LNCAP (cell line): ENCODE measurements around the gene PDE4D.

Source experiments
- CTCF ChIP-seq: fragments of 450-650 bp; IDR thresholded peaks from 2 replicates; pipeline ENCODE4 v1.5.1; 2017; ENCODE audit warnings: mild to moderate bottlenecking

Gene PDE4D

DNA sequence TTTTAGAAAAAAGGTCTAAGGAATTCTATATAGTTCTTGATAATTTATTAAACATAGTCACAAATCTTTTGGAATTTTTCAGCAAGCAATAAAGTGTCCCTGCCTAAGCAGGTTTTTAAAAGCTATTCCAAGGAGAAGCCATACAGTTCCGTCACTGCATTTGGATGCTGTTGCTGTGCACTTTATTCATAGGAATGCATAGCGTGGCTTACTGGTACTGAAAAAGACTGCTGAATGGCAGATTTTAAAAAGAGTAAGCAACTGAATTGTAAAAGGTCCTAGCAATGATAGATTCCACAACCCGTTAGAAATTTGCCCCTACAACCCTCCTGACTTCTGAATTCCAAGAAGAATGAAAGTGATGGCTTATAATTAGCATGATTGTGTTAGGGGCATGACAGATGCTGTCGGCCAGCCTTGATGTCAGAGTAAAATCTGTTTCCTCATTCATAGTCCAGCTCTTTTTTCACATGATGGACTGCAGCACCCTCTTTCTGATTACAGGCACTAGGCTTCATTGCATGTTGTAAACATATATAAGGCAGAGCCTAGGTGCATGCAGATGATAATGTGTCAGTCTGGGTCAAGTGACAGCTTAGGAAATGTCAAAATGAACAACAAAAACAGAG, 227.0 kb downstream of the PDE4D start:
- no peak for TF ChIP-seq CTCF

DNA sequence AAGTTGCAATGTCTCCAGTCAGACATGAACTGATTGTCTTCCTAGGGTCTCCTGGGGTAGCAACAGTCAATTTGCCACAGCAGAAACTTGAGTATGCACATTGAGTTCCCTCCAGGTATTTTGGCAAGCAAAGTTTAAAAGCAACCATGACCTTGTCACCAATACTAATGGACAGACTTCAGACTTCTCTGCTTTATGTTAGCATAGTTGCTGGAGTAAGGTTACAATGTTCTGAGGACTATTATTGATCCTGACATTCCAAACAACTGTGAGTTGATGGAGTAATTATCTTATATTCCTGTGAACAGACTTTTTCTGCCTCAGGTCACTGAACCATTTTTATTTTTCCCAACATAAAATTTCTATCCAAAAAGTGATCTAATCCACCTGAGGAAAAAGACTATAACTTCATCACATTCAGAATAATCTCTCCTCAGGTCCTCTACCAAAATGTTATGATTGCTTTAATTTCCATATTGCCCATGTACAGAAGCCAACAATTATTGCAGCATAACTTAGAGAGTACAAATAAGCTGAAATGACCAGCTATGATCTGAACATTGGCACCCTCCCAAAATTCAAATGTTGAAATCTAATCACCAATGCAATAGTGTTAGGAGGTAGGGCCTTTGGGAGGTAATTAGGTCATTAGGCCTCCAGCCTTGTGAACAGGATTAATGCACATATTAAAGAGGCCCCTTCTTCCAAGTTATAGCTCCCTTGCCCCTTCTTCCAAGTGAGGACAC, 228.3 kb downstream of the PDE4D start:
- TF ChIP-seq CTCF = no peak

GRCh38 chr5:59661954-59662615, 231.4 kb downstream of the PDE4D start:
- TF ChIP-seq CTCF = no peak

DNA sequence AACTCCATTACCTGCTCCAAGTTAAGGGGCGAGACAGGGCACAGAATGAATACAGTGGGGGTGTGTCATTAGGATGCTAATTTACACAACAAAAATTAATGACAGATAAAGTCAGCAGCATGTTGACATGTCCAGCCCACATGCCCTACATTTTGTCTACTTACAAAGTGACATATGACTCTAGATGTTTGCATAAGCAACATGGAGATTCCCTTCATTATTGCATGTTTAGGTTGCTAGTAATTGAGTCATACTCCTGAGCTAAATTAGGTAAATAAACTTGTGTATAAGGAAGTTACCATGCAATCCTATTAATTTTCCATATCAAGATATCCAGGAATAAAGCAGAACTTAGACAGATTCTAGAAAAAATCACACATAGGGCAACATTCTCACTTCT, 232.2 kb downstream of the PDE4D start:
- no peak for TF ChIP-seq CTCF

- peak; percentile 49 for TF ChIP-seq CTCF
Measured at GRCh38 chr5:59660737-59661136, 232.8 kb downstream of the PDE4D start.

DNA sequence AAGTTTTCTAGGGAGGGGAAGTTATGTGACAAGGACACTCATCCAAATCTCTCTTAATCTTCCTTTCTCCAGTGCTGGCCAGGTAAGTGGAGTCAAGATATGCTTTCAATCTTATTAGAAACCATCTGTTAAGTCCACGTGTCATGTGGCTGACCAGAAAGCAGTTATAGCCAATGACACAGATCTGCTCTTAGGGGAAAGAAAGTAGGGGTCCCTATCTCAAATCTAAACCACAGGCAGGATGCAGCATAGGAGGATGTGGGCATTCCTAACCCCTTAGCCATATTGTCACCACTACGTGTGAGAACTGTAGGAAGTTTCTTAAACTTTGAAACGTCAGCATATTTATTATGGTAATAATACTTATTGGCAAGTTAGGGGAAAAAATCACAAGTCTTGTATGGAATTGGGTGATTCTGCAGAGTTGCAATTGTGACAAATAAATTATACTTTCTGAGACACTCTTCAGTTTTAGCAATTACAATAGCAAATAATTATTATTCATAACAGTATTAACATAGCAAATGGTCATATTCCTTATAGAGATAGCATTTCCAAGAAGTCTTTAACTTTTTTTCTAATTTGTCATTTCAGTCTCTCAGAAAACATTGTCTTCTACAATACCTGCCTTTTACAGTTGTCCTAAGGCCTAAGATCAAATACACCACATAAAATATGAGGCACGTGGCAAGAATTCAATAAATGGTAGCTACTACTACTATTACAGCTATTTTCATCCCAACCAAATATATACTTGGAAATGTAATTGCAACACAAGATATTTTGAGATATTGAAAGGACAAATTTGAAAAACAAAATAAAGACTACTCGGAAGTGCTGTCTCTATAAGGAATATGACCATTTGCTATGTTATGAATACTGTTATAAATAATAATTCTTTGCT, 236.9 kb downstream of the PDE4D start:
- no peak for TF ChIP-seq CTCF

- TF ChIP-seq CTCF = no peak
Measured at GRCh38 chr5:59655693-59656309, 237.7 kb downstream of the PDE4D start.
